KOPT-K1 (cell line): Measurements from ENCODE around the gene SMIM14.
"Not testable (repeated sequence)": the region's sequence is repeated elsewhere in the genome, so short reads cannot be mapped to it uniquely, and the experiment has no call there.

Source experiments
- H3K27ac ChIP-seq: fragments of 200-600 bp; sonication (generic); 2 replicates; pipeline ENCODE4 v1.5.1; 2016; ENCODE audit warnings: antibody characterized with exemption, mild to moderate bottlenecking, low read depth, low read length; ENCODE audit not compliant: poor library complexity, severe bottlenecking
- H3K36me3 ChIP-seq: fragments of 200-600 bp; sonication (generic); 2 replicates; pipeline ENCODE4 v1.5.1; 2017; ENCODE audit warnings: antibody characterized with exemption, mild to moderate bottlenecking, low read length, moderate library complexity; ENCODE audit not compliant: insufficient read depth
- H3K9me3 ChIP-seq: fragments of 200-600 bp; sonication (generic); 2 replicates; pipeline ENCODE4 v1.5.1; 2017; ENCODE audit warnings: antibody characterized with exemption, low read length, mild to moderate bottlenecking; ENCODE audit not compliant: insufficient read depth, poor library complexity, severe bottlenecking

Gene SMIM14

GRCh38 chr4:39638354-39639239, at the start of gene SMIM14:
TSS of gene SMIM14 (minus strand) at chr4:39638865. CDS start at chr4:39605145, 33,720 bp downstream.
- Histone ChIP-seq H3K9me3 (no peaks in the 10 kb centered on the region), H3K36me3 (no peaks in the 10 kb centered on the region), H3K27ac (peak within 1 kb of the TSS; percentile 49)

DNA sequence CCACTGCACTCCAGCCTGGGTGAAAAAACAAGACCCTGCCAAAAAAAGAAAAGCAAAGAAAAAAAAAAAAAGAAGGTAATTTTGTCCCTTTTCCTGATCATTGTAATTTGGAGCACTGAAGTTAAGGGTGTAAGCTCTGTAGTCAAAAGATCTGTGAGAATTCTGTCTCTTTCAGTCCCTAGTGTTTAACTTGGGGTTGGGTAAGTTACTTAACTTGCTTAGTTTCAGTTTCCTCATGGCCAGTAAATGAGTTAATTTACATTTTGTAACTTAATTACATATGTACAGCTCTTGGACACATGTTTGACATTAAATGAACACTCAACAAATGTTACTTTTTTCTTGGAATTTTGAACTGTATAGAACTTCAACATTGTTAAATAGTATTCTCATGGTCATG, 48.3 kb upstream of the SMIM14 start:
- H3K27ac ChIP-seq, result no peak overlapping the region
- no peaks in the 10 kb centered on the region for H3K36me3 ChIP-seq
- no peaks in the 10 kb centered on the region for H3K9me3 ChIP-seq

- Histone ChIP-seq H3K27ac (no peak overlapping the region), H3K9me3 (no peaks in the 10 kb centered on the region), H3K36me3 (no peaks in the 10 kb centered on the region)
Measured at GRCh38 chr4:39685990-39686389, 47.3 kb upstream of the SMIM14 start.

GRCh38 chr4:39682138-39682537, 43.5 kb upstream of the SMIM14 start:
- Histone ChIP-seq H3K9me3 (no peaks in the 10 kb centered on the region), H3K27ac (no peak overlapping the region), H3K36me3 (no peaks in the 10 kb centered on the region)

- not testable (repeated sequence) for H3K27ac ChIP-seq, H3K9me3 ChIP-seq, H3K36me3 ChIP-seq
Measured at GRCh38 chr4:39681003-39681402, 42.3 kb upstream of the SMIM14 start.

GRCh38 chr4:39675681-39676080, 37.0 kb upstream of the SMIM14 start:
- not testable (repeated sequence) for H3K27ac ChIP-seq, H3K36me3 ChIP-seq, H3K9me3 ChIP-seq

- H3K27ac ChIP-seq, H3K9me3 ChIP-seq, H3K36me3 ChIP-seq: not testable (repeated sequence)
Measured at GRCh38 chr4:39670296-39670695, 31.6 kb upstream of the SMIM14 start.

GRCh38 chr4:39668887-39669286, 30.2 kb upstream of the SMIM14 start:
- H3K36me3 ChIP-seq, result no peaks in the 10 kb centered on the region
- no peak overlapping the region for H3K27ac ChIP-seq
- no peaks in the 10 kb centered on the region for H3K9me3 ChIP-seq

DNA sequence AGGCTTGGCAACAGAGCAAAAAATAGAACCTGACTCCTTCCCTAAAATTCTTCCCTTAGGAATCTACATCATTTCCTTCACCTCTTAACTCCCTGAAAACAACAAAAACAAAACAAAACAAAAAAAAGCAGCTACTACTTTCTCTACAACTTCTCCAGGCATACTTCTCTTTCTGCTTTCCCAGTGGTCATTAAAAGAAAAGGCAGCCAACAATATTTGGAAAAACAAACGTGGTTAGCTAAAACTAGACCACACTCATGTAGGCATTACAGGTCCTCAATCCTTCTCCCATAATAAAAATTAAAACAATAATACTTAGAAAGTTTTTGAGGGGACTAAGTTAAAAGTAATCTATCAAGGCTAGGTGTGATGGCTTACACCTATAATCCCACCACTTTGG, 29.0 kb upstream of the SMIM14 start:
- Histone ChIP-seq H3K27ac (no peak overlapping the region), H3K36me3 (no peaks in the 10 kb centered on the region), H3K9me3 (no peaks in the 10 kb centered on the region)

- H3K9me3 ChIP-seq, result no peaks in the 10 kb centered on the region
- no peak overlapping the region for H3K27ac ChIP-seq
- H3K36me3 ChIP-seq, result no peaks in the 10 kb centered on the region
Measured at GRCh38 chr4:39664828-39665731, 26.4 kb upstream of the SMIM14 start.

- Histone ChIP-seq H3K36me3 (no peaks in the 10 kb centered on the region), H3K9me3 (no peaks in the 10 kb centered on the region), H3K27ac (no peak overlapping the region)
Measured at GRCh38 chr4:39662683-39663082, 24.0 kb upstream of the SMIM14 start.

GRCh38 chr4:39660757-39661156, 22.1 kb upstream of the SMIM14 start:
- Histone ChIP-seq H3K36me3 (no peaks in the 10 kb centered on the region), H3K9me3 (no peaks in the 10 kb centered on the region), H3K27ac (no peak overlapping the region)

- Histone ChIP-seq H3K9me3 (no peaks in the 10 kb centered on the region), H3K27ac (no peak overlapping the region)
Measured at GRCh38 chr4:39660045-39660444, 21.4 kb upstream of the SMIM14 start.

DNA sequence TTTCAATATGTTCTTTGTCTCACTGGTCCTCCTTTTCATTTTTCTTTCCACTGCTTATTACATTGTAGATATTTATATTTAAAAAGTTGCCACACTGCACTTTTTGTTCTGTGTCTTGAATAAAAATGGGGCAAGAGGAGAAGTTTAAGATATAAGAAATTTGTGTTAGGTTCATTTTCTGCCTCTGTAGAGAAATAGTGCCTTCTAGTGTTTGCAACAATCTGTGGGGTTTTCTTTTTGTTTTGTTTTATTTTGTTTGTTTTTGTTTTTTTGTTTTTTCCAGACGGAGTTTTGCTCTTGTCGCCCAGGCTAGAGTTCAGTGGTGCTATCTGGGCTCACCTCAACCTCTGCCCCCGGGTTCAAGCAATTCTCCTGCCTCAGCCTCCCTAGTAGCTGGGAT, 20.1 kb upstream of the SMIM14 start:
- no peaks in the 10 kb centered on the region for H3K9me3 ChIP-seq
- H3K27ac ChIP-seq, result no peak overlapping the region
- no peaks in the 10 kb centered on the region for H3K36me3 ChIP-seq

More at GRCh38 chr4:39660045-39660444, 21.4 kb upstream of the SMIM14 start:
- H3K36me3 ChIP-seq, result no peaks in the 10 kb centered on the region

DNA sequence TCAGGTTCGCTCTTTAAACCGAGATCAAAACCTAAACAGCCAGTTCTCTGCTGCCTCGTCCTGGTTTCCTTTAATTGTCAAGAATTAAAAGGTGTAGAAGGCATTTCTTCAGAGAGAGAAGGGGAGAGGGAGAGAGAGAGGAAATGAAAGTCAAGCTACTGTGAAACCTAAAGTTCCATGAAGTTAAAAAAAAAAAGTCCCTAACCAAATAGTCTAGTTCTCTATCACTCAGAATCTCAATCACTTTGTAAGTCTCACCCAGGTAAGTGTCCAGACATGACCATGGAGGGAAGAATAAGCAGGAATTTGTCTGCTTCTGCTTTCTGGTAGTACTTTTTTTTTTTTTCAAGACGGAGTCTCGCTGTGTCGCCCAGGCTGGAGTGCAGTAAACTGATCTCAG, 18.8 kb upstream of the SMIM14 start:
- Histone ChIP-seq H3K27ac (no peak overlapping the region), H3K9me3 (no peaks in the 10 kb centered on the region), H3K36me3 (no peaks in the 10 kb centered on the region)
